HG03571 (cell line): ENCODE results near the gene SSTR4.

Experiments
- ATAC-seq: cut with Tn5 transposase; IDR thresholded peaks from one replicate; pipeline ENCODE4 v1.9.1; 2021; ENCODE audit not compliant: unreplicated experiment

Gene SSTR4

GRCh38 chr20:23039136-23039875 is 4.2 kb downstream of the SSTR4 start:
- ATAC-seq = no peak

- ATAC-seq = no peak
Observed at GRCh38 chr20:23039885-23040508, 4.9 kb downstream of the SSTR4 start.

- no peak for ATAC-seq
Observed at GRCh38 chr20:23042270-23042669, 7.2 kb downstream of the SSTR4 start.

DNA sequence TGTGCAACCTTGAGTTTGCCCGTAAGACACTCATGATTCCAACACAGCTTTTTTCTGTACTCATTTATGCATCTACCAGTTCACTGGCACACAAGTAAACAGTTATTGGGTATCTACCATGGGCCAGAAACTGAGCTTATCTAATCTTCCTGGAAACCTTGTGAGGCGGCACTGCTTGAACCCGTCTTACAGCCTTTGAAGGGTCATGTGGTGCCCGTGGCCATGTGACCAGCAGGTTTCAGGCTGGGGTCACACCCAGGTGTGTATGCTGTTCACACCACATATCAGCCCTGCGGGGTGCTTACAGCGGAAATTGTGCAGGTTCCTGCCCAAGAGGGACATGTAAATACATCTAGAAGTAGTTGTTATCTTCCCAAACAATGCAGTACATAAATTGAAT is 8.3 kb downstream of the SSTR4 start:
- ATAC-seq = no peak

- ATAC-seq = no peak
Observed at GRCh38 chr20:23046431-23046830, 11.3 kb downstream of the SSTR4 start.

DNA sequence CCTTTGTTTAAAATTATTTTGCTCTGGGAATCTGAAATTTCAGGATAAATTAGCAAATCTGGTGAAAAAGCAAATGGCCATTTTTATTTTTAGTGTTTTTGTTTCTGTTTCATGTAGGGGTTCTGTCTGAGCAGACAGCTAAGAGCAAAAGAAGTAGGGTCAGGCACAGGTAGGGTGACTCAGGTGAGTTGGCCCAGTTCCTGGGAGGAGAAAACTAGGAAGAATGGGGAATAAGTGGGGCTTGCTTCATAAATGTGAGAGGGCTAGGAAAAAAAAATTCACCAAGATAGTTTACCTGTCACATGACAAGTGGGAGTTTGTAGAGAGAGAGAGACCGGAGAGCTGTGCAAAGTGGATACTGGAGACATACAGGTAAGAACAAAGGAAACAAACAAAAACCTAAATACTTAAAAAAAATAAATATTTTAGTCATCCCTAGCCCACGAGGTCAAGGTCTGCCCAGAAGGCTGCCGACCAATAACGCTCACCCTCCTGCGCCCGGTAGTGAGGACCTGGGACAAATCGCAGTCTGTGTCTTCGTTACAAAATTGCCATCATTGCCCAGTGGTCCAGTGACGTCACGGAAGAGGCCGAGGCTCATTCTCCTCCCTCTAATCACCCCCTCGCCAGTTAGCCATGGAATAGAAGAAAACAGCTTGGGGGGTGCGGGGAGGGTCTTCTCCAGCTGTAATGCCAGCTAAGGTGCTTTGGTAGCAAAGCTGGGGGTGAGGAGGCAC is 12.1 kb downstream of the SSTR4 start:
- ATAC-seq = no peak

- no peak for ATAC-seq
Observed at GRCh38 chr20:23047738-23048214, 12.7 kb downstream of the SSTR4 start.

DNA sequence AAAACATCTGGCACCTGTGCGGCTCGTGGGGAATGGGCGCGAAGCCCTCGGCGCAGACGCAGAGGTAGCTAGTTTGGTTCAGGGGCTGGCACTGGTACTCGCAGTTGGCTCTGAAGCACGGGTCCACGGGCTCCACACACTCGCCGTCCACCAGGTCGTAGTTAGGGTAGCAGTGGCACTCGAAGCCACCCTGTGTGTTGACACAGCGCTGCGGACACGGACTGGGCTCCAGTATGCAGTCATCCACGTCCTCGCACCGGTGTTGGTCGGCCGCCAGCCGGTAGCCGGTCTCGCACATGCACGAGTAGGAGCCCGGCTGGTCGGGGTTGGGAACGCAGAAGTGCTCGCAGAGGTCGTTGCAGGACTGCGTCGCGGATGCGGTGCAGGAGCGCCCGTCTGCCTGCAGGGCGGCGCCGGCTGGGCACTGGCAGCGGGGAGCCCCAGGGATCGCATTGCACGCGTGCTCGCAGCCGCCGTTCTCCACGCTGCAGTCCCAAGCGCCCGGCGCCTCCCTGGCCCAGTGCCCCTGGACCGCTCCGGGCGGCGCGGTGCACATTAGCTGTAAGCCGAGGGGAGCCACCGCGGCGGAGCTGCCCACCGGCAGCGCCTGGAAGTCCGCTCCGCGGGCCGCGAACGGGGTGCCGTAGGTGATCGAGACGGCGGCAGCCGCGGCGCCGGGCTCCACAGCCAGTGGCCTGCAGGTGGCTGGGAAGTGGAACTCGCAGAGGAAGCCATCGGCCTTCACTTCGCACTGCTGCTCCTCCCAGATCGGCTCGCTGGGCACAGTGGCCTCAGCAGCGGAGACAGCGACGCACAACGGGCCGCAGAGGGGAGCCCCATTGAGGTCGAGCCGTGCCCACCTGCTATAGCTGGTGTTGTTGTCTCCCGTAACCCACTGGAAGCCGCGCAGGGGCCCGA is 13.4 kb downstream of the SSTR4 start:
- no peak for ATAC-seq

- no peak for ATAC-seq
Observed at GRCh38 chr20:23049201-23050075, 14.3 kb downstream of the SSTR4 start, which contains the start of gene THBD. TSS of gene THBD (minus strand) at chr20:23049672. CDS start at chr20:23049504, 168 bp downstream.

DNA sequence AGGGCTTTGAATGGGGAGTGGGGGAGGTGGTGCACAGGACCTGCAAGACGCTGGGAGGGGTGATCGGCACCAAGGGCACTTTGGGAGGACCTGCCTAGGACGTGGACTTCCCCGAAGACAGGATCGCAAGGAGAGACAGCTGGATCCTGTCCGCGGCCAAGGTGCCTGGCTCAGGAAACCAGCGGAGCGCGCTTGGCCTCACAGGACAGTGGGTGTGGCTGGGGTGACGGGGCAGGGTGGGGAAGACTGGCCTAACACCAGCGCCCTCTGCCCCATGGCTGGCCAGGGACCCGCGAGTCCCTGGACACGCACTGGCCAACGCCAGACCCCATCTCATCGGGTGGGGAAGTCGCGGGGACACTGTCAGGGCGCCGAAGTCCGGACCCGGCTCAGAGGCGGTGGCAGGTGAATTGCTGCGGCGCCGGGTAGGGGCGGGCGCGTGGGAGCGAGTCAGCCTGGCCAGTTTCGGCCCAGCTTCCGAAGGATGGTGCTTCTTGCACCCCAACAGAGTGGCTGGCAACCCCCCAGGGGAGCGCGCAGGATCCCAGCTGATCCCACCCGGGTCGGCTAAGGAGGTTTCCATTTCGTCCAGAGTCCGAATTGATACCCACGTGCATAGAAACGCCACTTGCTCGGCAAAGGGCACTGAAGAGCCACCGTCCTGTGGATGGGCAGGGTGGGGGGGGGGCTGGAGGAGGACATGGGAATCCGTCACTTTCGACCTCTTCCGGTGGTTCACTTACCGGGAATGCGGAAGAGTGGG is 15.1 kb downstream of the SSTR4 start:
- no peak for ATAC-seq

- no peak for ATAC-seq
Observed at GRCh38 chr20:23050847-23051627, 15.9 kb downstream of the SSTR4 start.

DNA sequence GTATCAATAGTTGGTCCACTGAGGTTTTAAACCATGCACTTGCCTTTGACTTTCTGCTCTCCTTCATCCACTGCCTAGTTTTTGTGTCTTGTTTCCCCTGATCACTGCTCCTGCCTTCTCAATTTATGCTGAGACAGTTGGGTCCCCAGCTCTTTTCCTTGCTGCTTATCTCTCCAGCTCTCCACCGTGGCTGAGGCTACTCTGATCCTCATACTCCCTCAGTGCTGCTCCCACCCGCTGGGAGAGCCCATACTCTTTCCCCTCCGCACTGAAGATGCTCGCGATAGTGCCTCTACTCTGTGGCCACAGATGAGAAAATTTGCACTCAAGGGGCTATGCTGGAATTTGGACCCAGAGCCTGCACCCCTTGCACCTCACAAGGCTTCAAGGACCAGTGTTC is 17.8 kb downstream of the SSTR4 start:
- no peak for ATAC-seq

DNA sequence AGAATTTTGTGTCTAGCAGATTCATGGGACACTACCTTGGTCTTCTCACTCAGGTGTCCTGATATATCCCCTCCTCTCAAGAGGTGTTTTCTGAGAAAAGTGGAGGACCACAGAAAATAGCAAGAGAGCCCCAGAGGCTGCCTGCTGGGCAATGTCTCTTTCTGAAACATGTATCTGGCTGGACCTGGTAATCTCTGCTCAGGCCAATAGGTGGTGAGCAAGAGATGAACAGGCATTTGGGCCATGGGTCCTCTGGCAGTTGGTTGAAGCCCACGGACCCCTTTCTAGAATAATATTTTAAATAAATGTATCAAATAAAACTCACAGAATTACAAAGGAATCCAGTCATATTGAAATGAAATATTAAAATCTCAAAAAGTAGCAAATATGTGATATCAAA is 23.1 kb downstream of the SSTR4 start:
- ATAC-seq = no peak

DNA sequence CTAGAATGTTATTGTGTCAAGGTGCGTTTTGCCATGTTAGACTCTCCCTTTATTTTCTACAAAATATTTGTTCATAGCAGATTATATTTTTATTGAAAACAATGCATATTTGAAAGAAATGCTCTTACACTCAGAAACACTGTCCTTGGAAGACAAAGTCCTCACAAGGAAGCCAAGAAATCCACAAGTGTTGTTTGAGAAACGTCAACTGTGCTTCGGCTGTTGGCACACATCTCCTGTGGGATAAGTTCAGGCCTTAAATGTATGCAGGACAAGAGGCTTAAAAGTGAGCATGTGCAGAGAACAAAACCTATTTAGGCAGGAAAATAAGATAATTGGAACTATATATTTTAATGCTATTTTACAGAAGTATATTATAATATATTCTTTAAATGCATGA is 23.9 kb downstream of the SSTR4 start:
- ATAC-seq = no peak

- no peak for ATAC-seq
Observed at GRCh38 chr20:23059846-23060245, 24.7 kb downstream of the SSTR4 start.

DNA sequence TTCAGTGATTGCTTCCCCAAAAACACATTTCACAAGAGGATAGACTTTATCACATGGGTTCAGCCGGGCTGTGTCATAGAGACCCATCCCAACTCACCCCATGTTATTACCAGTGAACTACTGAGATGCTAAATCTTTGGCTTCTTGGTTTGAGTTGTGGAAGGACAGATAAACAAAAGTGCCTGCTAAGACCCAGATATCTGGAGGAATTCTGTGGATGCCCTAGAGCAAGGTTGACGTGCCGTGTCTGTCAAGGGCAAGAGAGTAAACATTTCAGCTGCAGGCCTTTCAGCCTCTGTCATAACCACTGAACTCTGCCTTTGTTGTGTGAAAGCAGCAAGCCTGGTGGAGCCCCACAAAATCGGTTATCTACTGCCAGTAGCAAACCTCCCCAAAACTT is 25.5 kb downstream of the SSTR4 start:
- no peak for ATAC-seq

- no peak for ATAC-seq
Observed at GRCh38 chr20:23061262-23061661, 26.1 kb downstream of the SSTR4 start.
